HEK293 (cell line): ENCODE data around the gene NAALADL2.

Experiments
- SP2 ChIP-seq: fragments of 450-650 bp; formaldehyde crosslinking; IDR thresholded peaks from 2 replicates; pipeline ENCODE4 v1.5.1; 2016; ENCODE audit warnings: missing biosample characterization, missing genetic modification characterization
- ZBTB17 ChIP-seq: fragments of 450-650 bp; formaldehyde crosslinking; IDR thresholded peaks from 2 replicates; pipeline ENCODE4 v1.5.1; 2016; ENCODE audit warnings: missing biosample characterization, missing genetic modification characterization
- ZEB2 ChIP-seq: fragments of 450-650 bp; formaldehyde crosslinking; IDR thresholded peaks from 2 replicates; pipeline ENCODE4 v1.5.1; 2016; ENCODE audit warnings: missing biosample characterization, missing genetic modification characterization
- ZNF311 ChIP-seq: fragments of 450-650 bp; formaldehyde crosslinking; IDR thresholded peaks from 2 replicates; pipeline ENCODE4 v1.5.1; 2017; ENCODE audit warnings: missing biosample characterization, missing genetic modification characterization, borderline replicate concordance
- ZNF660 ChIP-seq: fragments of 450-650 bp; IDR thresholded peaks from 2 replicates; pipeline ENCODE4 v1.5.1; 2018; ENCODE audit warnings: missing biosample characterization, mild to moderate bottlenecking, missing genetic modification characterization
- ZNF677 ChIP-seq: fragments of 450-650 bp; IDR thresholded peaks from 2 replicates; pipeline ENCODE4 v1.5.0; 2018; ENCODE audit warnings: missing biosample characterization, mild to moderate bottlenecking, missing genetic modification characterization, moderate library complexity
- TF ChIP-seq, protein P1 (sequence below): fragments of 450-650 bp; formaldehyde crosslinking; IDR thresholded peaks from 2 replicates; pipeline ENCODE4 v1.5.1; 2016; ENCODE audit warnings: missing biosample characterization, missing genetic modification characterization
- TF ChIP-seq, protein P2 (sequence below): fragments of 450-650 bp; formaldehyde crosslinking; IDR thresholded peaks from 2 replicates; pipeline ENCODE4 v1.5.1; 2016; ENCODE audit warnings: missing biosample characterization, missing genetic modification characterization

DNA sequence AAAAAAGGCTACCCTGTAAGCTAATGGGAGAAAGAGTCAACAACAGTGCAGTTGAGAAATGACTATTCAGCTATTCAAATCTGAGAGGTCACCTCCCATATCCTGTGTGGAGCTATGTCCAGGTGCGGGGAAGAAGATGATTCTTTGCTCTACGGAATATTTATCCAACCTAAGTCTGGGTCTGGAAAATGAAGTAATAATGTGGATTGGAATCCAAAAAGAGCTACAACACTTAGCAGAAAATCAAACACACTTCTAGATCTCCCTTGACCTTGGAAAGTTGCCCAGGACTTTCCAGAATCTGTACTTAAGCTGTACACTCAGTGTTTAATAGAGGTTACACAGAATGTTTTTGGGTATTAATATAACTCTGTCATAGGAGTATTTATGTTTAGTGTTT lies 251.9 kb downstream of the NAALADL2 start:
- TF ChIP-seq, protein P1, sequence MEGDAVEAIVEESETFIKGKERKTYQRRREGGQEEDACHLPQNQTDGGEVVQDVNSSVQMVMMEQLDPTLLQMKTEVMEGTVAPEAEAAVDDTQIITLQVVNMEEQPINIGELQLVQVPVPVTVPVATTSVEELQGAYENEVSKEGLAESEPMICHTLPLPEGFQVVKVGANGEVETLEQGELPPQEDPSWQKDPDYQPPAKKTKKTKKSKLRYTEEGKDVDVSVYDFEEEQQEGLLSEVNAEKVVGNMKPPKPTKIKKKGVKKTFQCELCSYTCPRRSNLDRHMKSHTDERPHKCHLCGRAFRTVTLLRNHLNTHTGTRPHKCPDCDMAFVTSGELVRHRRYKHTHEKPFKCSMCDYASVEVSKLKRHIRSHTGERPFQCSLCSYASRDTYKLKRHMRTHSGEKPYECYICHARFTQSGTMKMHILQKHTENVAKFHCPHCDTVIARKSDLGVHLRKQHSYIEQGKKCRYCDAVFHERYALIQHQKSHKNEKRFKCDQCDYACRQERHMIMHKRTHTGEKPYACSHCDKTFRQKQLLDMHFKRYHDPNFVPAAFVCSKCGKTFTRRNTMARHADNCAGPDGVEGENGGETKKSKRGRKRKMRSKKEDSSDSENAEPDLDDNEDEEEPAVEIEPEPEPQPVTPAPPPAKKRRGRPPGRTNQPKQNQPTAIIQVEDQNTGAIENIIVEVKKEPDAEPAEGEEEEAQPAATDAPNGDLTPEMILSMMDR (tag by site-specific recombination) = no peak
- no peak for TF ChIP-seq SP2
- no peak for TF ChIP-seq ZEB2 (tag by site-specific recombination)
- no peak for TF ChIP-seq ZNF677
- TF ChIP-seq ZNF311 (tag by site-specific recombination) = no peak
- TF ChIP-seq ZNF660 (tag by site-specific recombination) = no peak
- TF ChIP-seq ZBTB17 = no peak
- TF ChIP-seq, protein P2, sequence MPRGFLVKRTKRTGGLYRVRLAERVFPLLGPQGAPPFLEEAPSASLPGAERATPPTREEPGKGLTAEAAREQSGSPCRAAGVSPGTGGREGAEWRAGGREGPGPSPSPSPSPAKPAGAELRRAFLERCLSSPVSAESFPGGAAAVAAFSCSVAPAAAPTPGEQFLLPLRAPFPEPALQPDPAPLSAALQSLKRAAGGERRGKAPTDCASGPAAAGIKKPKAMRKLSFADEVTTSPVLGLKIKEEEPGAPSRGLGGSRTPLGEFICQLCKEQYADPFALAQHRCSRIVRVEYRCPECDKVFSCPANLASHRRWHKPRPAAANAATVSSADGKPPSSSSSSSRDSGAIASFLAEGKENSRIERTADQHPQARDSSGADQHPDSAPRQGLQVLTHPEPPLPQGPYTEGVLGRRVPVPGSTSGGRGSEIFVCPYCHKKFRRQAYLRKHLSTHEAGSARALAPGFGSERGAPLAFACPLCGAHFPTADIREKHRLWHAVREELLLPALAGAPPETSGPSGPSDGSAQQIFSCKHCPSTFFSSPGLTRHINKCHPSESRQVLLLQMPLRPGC = no peak
